Tibial nerve (tissue), 4 donors: ENCODE measurements around the gene GLIPR2. TPM values are rescaled to one million over a fixed set of nuclear protein-coding genes. Genes with fewer than 3 reads are reported as not detected.

ENCODE experiments used
- DNase-seq, 2 donors: peaks; one replicate each; pipeline ENCODE4 v3.0.0-alpha.2; 2019; ENCODE audit warnings: low spot score in 2 of 2
- H3K27ac ChIP-seq, 4 donors: fragments of 200-600 bp; sonication (generic) in 3 of 4; one replicate each; pipeline ENCODE4 v1.5.1; 2017 to 2019; ENCODE audit warnings: mild to moderate bottlenecking in 1 of 4
- H3K27me3 ChIP-seq, 2 donors: fragments of 200-600 bp; sonication (generic) in 1 of 2; one replicate each; pipeline versions ENCODE4 v1.5.1 to v1.6.0; 2017 to 2019
- H3K36me3 ChIP-seq, 3 donors: fragments of 200-600 bp; sonication (generic); one replicate each; pipeline ENCODE4 v1.5.1; 2018 to 2019
- H3K4me1 ChIP-seq, 4 donors: fragments of 200-600 bp; sonication (generic) in 3 of 4; one replicate each; pipeline ENCODE4 v1.5.1; 2017 to 2019
- H3K4me3 ChIP-seq, 4 donors: fragments of 200-600 bp; sonication (generic) in 3 of 4; one replicate each; pipeline ENCODE4 v1.5.1; 2017 to 2019; ENCODE audit warnings: mild to moderate bottlenecking in 1 of 4, moderate library complexity in 1 of 4
- H3K9me3 ChIP-seq, 4 donors: fragments of 200-600 bp; sonication (generic) in 3 of 4; one replicate each; pipeline ENCODE4 v1.5.1; 2017 to 2019
- EP300 ChIP-seq, 2 donors: sonication (generic); formaldehyde crosslinking; IDR thresholded peaks; one replicate each; pipeline ENCODE4 v1.6.1; 2017; ENCODE audit warnings: antibody characterized with exemption in 2 of 2, mild to moderate bottlenecking in 1 of 2
- POLR2A ChIP-seq, 2 donors: fragments of 450-650 bp; IDR thresholded peaks; one replicate each; pipeline ENCODE4 v1.6.1; 2017; ENCODE audit warnings: antibody characterized with exemption in 2 of 2, mild to moderate bottlenecking in 2 of 2, moderate library complexity in 2 of 2
- WGBS, 2 donors: methylation state at CpG; one replicate each; pipeline ENCODE4 v1.1.5; 2018; 5-methylcytosine and 5-hydroxymethylcytosine counted together
- total RNA-seq, 4 donors: library from RNA; depleted of rRNA; stranded (reverse); fragments of >200 nt; gene quantifications; one replicate each; pipeline ENCODE4 v1.1.0, GENCODE V29; 2016
- TF ChIP-seq, protein P1 (sequence below), 5 experiments: fragments of 200-600 bp in 3 of 5; fragments of 450-650 bp in 2 of 5; sonication (generic) in 3 of 5; IDR thresholded peaks; one replicate each; pipeline ENCODE4 v1.5.1; 2016 to 2019; ENCODE audit warnings: antibody characterized with exemption in 5 of 5, mild to moderate bottlenecking in 3 of 5, moderate library complexity in 2 of 5

Gene GLIPR2
- total RNA-seq, 4 donors from 2014 or later, result 18.1 to 26.4 (median 25.6) TPM

- peaks cover 0 to 2% of the 10 kb centered on the region in 2 donors for H3K27me3 ChIP-seq
- H3K27ac ChIP-seq, result peak overlapping the region in 3 of 4 donors; percentile 15 to 79 (median 62)
- 16 to 37% methylated on average over 12 of the region's 12 CpGs for WGBS, 2 donors
- H3K4me3 ChIP-seq, result peak overlapping the region; percentile 24 to 51 (median 42)
- H3K9me3 ChIP-seq, result no peaks in the 10 kb centered on the region
- no peaks in the 10 kb centered on the region for H3K36me3 ChIP-seq
- no peak for TF ChIP-seq EP300 (IDR thresholded peaks at IDR 0.05)
- TF ChIP-seq, protein P1, sequence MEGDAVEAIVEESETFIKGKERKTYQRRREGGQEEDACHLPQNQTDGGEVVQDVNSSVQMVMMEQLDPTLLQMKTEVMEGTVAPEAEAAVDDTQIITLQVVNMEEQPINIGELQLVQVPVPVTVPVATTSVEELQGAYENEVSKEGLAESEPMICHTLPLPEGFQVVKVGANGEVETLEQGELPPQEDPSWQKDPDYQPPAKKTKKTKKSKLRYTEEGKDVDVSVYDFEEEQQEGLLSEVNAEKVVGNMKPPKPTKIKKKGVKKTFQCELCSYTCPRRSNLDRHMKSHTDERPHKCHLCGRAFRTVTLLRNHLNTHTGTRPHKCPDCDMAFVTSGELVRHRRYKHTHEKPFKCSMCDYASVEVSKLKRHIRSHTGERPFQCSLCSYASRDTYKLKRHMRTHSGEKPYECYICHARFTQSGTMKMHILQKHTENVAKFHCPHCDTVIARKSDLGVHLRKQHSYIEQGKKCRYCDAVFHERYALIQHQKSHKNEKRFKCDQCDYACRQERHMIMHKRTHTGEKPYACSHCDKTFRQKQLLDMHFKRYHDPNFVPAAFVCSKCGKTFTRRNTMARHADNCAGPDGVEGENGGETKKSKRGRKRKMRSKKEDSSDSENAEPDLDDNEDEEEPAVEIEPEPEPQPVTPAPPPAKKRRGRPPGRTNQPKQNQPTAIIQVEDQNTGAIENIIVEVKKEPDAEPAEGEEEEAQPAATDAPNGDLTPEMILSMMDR (IDR thresholded peaks at IDR 0.05), result no peak
- no peak for TF ChIP-seq POLR2A (IDR thresholded peaks at IDR 0.05)
- no peak for DNase-seq
- peaks cover 0 to 35% (median 9%) of the 10 kb centered on the region in 4 donors for H3K4me1 ChIP-seq
Measured at GRCh38 chr9:36165826-36166167, 29.3 kb downstream of the GLIPR2 start.

DNA sequence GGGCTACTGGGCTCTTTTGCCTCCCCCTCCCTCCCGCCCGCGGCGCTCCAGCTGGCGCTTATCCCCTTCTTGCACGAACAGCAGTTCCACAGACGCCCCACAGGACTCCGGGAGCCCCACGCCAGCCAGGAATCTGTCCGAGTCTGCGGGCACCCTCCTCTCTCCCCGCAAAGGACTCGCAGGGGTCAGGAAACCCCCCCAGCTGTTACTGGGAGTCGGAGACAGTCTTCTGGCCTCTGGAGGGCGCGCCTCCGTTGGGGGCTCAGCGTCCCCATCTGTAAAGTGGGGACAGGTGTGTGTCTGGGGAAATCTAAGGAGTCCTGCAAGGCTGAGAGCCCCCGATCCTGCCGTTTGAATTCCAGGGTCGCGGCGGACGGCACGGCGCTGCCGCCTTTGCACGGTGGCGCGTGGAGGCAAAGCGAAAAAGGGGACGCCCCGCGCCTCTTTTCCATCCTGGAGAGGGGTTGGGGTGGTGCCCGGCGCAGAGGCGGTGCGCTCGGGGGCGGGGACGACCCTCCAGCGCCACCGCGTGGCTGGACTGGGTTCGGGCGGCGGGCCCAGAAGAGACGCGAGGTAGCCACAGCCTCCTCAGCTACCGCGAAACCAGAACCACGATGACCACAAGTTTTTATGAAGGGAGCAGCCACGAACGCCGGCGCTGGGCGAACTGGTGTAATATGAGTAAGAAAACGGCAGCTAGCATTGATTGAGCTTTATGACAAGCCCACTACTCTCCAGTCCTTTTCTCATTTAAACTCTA is 29.8 kb downstream of the GLIPR2 start:
- H3K9me3 ChIP-seq, result no peaks in the 10 kb centered on the region
- H3K4me3 ChIP-seq, result peak overlapping the region; percentile 24 to 51 (median 42)
- H3K27me3 ChIP-seq, result peaks cover 0 to 2% of the 10 kb centered on the region in 2 donors
- peaks cover 0 to 35% (median 9%) of the 10 kb centered on the region in 4 donors for H3K4me1 ChIP-seq
- TF ChIP-seq EP300 (IDR thresholded peaks at IDR 0.05) (peak in 1 of 2 donors; percentile 62), POLR2A (IDR thresholded peaks at IDR 0.05) (no peak)
- TF ChIP-seq, protein P1 (IDR thresholded peaks at IDR 0.05), result peak; percentile 96 to 97 (median 97)
- peak overlapping the region in 3 of 4 donors; percentile 15 to 79 (median 62) for H3K27ac ChIP-seq
- no peaks in the 10 kb centered on the region for H3K36me3 ChIP-seq
- DNase-seq, result peak; percentile 70 to 79
- WGBS, 2 donors, result 1 to 3% methylated on average over 46 to 57 of the region's 58 CpGs

DNA sequence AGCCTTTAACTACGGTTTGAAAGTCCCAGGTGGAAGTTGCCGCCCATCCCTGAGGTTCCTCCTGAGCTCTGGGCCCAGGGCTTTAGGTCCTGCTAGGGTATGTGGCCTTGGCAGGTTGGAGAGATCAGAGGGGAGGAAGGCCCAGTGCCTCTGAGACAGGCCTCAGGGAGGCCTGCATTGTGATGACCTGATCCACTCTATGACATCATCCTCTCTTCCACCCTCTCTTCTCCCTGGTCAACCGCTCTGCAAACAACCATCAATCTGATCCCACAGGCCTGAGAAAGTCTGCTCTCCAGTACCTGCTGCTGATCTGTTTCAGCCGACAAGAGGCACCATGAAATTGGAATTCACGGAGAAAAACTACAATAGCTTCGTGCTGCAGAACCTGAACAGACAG is 32.6 kb downstream of the GLIPR2 start, which contains the start of gene CCIN:
Gene CCIN, plus strand, starts transcription at position 223 of the 400 bp plus-strand sequence. Its CDS starts 115 bp downstream, at position 338.
- Histone ChIP-seq H3K36me3 (no peaks in the 10 kb centered on the region), H3K27ac (no peak within 1 kb of the TSS), H3K4me3 (no peak within 1 kb of the TSS), H3K9me3 (no peaks in the 10 kb centered on the region), H3K4me1 (peaks cover 0 to 21% (median 0%) of the 10 kb centered on the region in 4 donors), H3K27me3 (peaks cover 0 to 2% of the 10 kb centered on the region in 2 donors)
- no peak for DNase-seq
- WGBS, 2 donors, result 90 to 91% methylated on average over 6 of the region's 6 CpGs
- TF ChIP-seq EP300 (IDR thresholded peaks at IDR 0.05) (no peak), POLR2A (IDR thresholded peaks at IDR 0.05) (no peak)
- TF ChIP-seq, protein P1 (IDR thresholded peaks at IDR 0.05), result no peak

DNA sequence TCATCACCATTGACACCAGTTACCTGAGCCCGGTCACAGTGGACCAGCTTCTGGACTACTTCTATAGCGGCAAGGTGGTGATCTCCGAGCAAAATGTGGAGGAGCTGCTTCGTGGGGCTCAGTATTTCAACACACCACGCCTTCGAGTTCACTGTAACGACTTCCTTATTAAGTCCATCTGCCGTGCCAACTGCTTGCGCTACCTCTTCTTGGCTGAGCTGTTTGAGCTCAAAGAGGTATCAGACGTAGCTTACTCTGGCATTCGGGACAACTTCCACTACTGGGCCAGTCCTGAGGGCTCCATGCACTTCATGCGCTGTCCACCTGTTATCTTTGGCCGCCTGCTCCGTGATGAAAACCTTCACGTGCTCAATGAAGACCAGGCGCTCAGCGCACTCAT is 33.2 kb downstream of the GLIPR2 start:
- TF ChIP-seq, protein P1 (IDR thresholded peaks at IDR 0.05), result no peak
- no peak for TF ChIP-seq EP300 (IDR thresholded peaks at IDR 0.05)
- no peak for TF ChIP-seq POLR2A (IDR thresholded peaks at IDR 0.05)
- Histone ChIP-seq H3K36me3 (no peaks in the 10 kb centered on the region), H3K27ac (no peak overlapping the region), H3K9me3 (no peaks in the 10 kb centered on the region), H3K4me1 (peaks cover 0 to 21% (median 0%) of the 10 kb centered on the region in 4 donors), H3K27me3 (peaks cover 0 to 2% of the 10 kb centered on the region in 2 donors), H3K4me3 (no peak overlapping the region)
- WGBS, 2 donors, result 91 to 94% methylated on average over 17 of the region's 17 CpGs
- no peak for DNase-seq

GRCh38 chr9:36170531-36170930 is 34.0 kb downstream of the GLIPR2 start:
- TF ChIP-seq POLR2A (IDR thresholded peaks at IDR 0.05) (no peak), EP300 (IDR thresholded peaks at IDR 0.05) (no peak)
- TF ChIP-seq, protein P1 (IDR thresholded peaks at IDR 0.05), result no peak
- no peak for DNase-seq

More at GRCh38 chr9:36170531-36170930, 34.0 kb downstream of the GLIPR2 start:
- H3K9me3 ChIP-seq, result no peaks in the 10 kb centered on the region
- 95 to 96% methylated on average over 11 to 12 of the region's 13 CpGs for WGBS, 2 donors
- H3K27me3 ChIP-seq, result peaks cover 0 to 2% of the 10 kb centered on the region in 2 donors
- no peak overlapping the region for H3K27ac ChIP-seq
- no peak overlapping the region for H3K4me3 ChIP-seq
- H3K36me3 ChIP-seq, result no peaks in the 10 kb centered on the region
- H3K4me1 ChIP-seq, result peaks cover 0 to 16% (median 0%) of the 10 kb centered on the region in 4 donors
